IMR-90 (cell line): ENCODE data around the gene CARD10. TPM values are rescaled to one million over a fixed set of nuclear protein-coding genes. Genes with fewer than 3 reads are reported as not detected.

ENCODE experiments used
- ATAC-seq: fragments of 200-7000 bp; cut with Tn5 transposase; 2 replicates; pipeline ENCODE4 v1.9.1; 2020; ENCODE audit warnings: low read depth, mild to moderate bottlenecking, moderate library complexity
- BruUV-seq: library from RNA; stranded (reverse); fragments of 400-500 nt; replicated peaks from 2 replicates; lab custom pipeline; 2021; lab: Mats Ljungman, UMichigan
- CTCF ChIA-PET: fragments of 300-600 bp; formaldehyde crosslinking; extraction: SDS; loops from one replicate; lab custom pipeline; 2021; ENCODE audit warnings: antibody characterized with exemption; lab: Yijun Ruan, JAX
- POLR2A ChIA-PET: fragments of 300-600 bp; sonication (Branson Sonifier 250); formaldehyde crosslinking; loops from one replicate; lab custom pipeline; 2022; ENCODE audit warnings: antibody characterized with exemption; ENCODE audit not compliant: unreplicated experiment; lab: Charles Lee
- DNase-seq: peaks from one replicate; pipeline ENCODE4 v3.0.0; 2013
- H2AFZ ChIP-seq: replicated peaks from 2 replicates; pipeline ENCODE3; 2013; ENCODE audit warnings: low read length, mild to moderate bottlenecking; ENCODE audit not compliant: poor library complexity
- H2AK5ac ChIP-seq: 2 replicates; pipeline ENCODE4 v1.6.1; 2013; ENCODE audit warnings: low read depth, low read length, inconsistent platforms
- H2AK9ac ChIP-seq: replicated peaks from 2 replicates; pipeline ENCODE3; 2013; ENCODE audit warnings: mild to moderate bottlenecking, low read depth, low read length, moderate library complexity; ENCODE audit not compliant: poor library complexity
- H2BK120ac ChIP-seq: 2 replicates; pipeline ENCODE4 v1.6.1; 2013; ENCODE audit warnings: low read depth, low read length, inconsistent platforms
- H2BK15ac ChIP-seq: 3 replicates; pipeline ENCODE4 v1.6.1; 2013; ENCODE audit warnings: low read depth, low read length, inconsistent platforms
- H2BK20ac ChIP-seq: 2 replicates; pipeline ENCODE4 v1.6.1; 2013; ENCODE audit warnings: low read depth, mild to moderate bottlenecking, inconsistent platforms, low read length, moderate library complexity
- H2BK5ac ChIP-seq: 2 replicates; pipeline ENCODE4 v1.6.1; 2013; ENCODE audit warnings: mild to moderate bottlenecking, low read depth, low read length, inconsistent platforms; ENCODE audit not compliant: poor library complexity, severe bottlenecking
- H3K14ac ChIP-seq: replicated peaks from 2 replicates; pipeline ENCODE4 v1.6.1; 2013; ENCODE audit warnings: low read depth, low read length, inconsistent platforms
- H3K18ac ChIP-seq: 2 replicates; pipeline ENCODE4 v1.6.1; 2013; ENCODE audit warnings: low read depth, low read length, control low read depth
- H3K23ac ChIP-seq: 2 replicates; pipeline ENCODE4 v1.6.1; 2013; ENCODE audit warnings: low read depth, low read length, inconsistent platforms
- H3K27ac ChIP-seq: 2 replicates; pipeline ENCODE4 v1.5.1; 2013; ENCODE audit warnings: mild to moderate bottlenecking, control low read depth, low read length; ENCODE audit not compliant: insufficient read depth
- H3K27me3 ChIP-seq: 2 replicates; pipeline ENCODE4 v1.6.1; 2013; ENCODE audit warnings: low read length; ENCODE audit not compliant: control insufficient read depth, insufficient read depth
- H3K36me3 ChIP-seq: 2 replicates; pipeline ENCODE4 v1.6.1; 2013; ENCODE audit warnings: low read length, mixed read lengths; ENCODE audit not compliant: control insufficient read depth, insufficient read depth
- H3K4ac ChIP-seq: 2 replicates; pipeline ENCODE4 v1.6.1; 2013; ENCODE audit warnings: low read depth, low read length, inconsistent platforms
- H3K4me1 ChIP-seq: 2 replicates; pipeline ENCODE4 v1.6.1; 2013; ENCODE audit warnings: low read length, mixed read lengths; ENCODE audit not compliant: control insufficient read depth, insufficient read depth
- H3K4me2 ChIP-seq: 2 replicates; pipeline ENCODE4 v1.6.1; 2013; ENCODE audit warnings: low read depth, mild to moderate bottlenecking, control low read depth, low read length, moderate library complexity
- H3K4me3 ChIP-seq: 2 replicates; pipeline ENCODE4 v1.5.1; 2013; ENCODE audit warnings: low read depth, mild to moderate bottlenecking, control low read depth, low read length, moderate library complexity; ENCODE audit not compliant: insufficient read depth
- H3K56ac ChIP-seq: 2 replicates; pipeline ENCODE4 v1.6.1; 2013; ENCODE audit warnings: low read length, inconsistent platforms; ENCODE audit not compliant: insufficient read depth; ENCODE audit errors: extremely low read depth
- H3K79me1 ChIP-seq, 2 experiments: 2 replicates each; pipeline ENCODE4 v1.6.1; 2013; ENCODE audit warnings: low read length in 2 of 2, inconsistent platforms in 1 of 2, low read depth in 1 of 2
- H3K9ac ChIP-seq: 2 replicates; pipeline ENCODE4 v1.6.1; 2013; ENCODE audit warnings: low read depth, low read length, control low read depth
- H3K9me1 ChIP-seq: 2 replicates; pipeline ENCODE4 v1.6.1; 2013; ENCODE audit warnings: low read length, inconsistent platforms; ENCODE audit not compliant: insufficient read depth
- H3K9me3 ChIP-seq: 2 replicates; pipeline ENCODE4 v1.6.1; 2013; ENCODE audit warnings: low read length; ENCODE audit not compliant: control insufficient read depth, insufficient read depth
- H4K20me1 ChIP-seq: 2 replicates; pipeline ENCODE4 v1.6.1; 2013; ENCODE audit warnings: low read length, inconsistent platforms; ENCODE audit not compliant: insufficient read depth
- H4K5ac ChIP-seq: 2 replicates; pipeline ENCODE4 v1.6.1; 2013; ENCODE audit warnings: mild to moderate bottlenecking, low read depth, low read length, control low read depth
- H4K8ac ChIP-seq, 2 experiments: 2 replicates each; pipeline ENCODE4 v1.6.1; 2013; ENCODE audit warnings: low read depth in 2 of 2, low read length in 2 of 2, control low read depth in 1 of 2, inconsistent platforms in 1 of 2
- H4K91ac ChIP-seq: 2 replicates; pipeline ENCODE4 v1.6.1; 2013; ENCODE audit warnings: low read depth, low read length, inconsistent platforms; ENCODE audit not compliant: insufficient read depth
- FOS ChIP-seq: fragments of 150-350 bp; IDR thresholded peaks from 2 replicates; pipeline ENCODE4 v1.6.1; 2016; ENCODE audit warnings: low read depth, low read length
- MAZ ChIP-seq: IDR thresholded peaks from 2 replicates; pipeline ENCODE4 v1.6.1; 2012; ENCODE audit warnings: low read depth, mild to moderate bottlenecking, low read length, improper control_type of control experiment, moderate library complexity, borderline replicate concordance
- MXI1 ChIP-seq: IDR thresholded peaks from 2 replicates; pipeline ENCODE4 v1.6.1; 2012; ENCODE audit warnings: low read depth, mild to moderate bottlenecking, low read length, moderate library complexity, borderline replicate concordance
- POLR2A ChIP-seq: IDR thresholded peaks from 2 replicates; pipeline ENCODE4 v1.6.1; 2012; ENCODE audit warnings: mild to moderate bottlenecking, low read depth, low read length
- RFX5 ChIP-seq: IDR thresholded peaks from 2 replicates; pipeline ENCODE4 v1.8.0; 2012; ENCODE audit warnings: low read depth, mild to moderate bottlenecking, low read length, moderate library complexity
- SMC3 ChIP-seq: fragments of 150-350 bp; IDR thresholded peaks from 2 replicates; pipeline ENCODE4 v1.6.1; 2016; ENCODE audit warnings: low read depth, mild to moderate bottlenecking, antibody characterized with exemption, low read length, moderate library complexity
- WGBS, 2 experiments: methylation state at CpG; one replicate each; pipeline versions ENCODE4 v1.1.5 to v1.1.7; 2013; ENCODE audit warnings: missing lambda C conversion rate in 2 of 2; ENCODE audit not compliant: insufficient read length in 1 of 2; ENCODE audit errors: extremely low coverage in 2 of 2; 5-methylcytosine and 5-hydroxymethylcytosine counted together
- dilution Hi-C: fragments of 300-500 bp; cut with HindIII; formaldehyde crosslinking; loops from one replicate; pipeline ENCODE4 v1.14.3; 2018; ENCODE audit warnings: low sequenced_read_pairs; ENCODE audit not compliant: unreplicated experiment
- in situ Hi-C: fragments of 300-500 bp; cut with MboI; formaldehyde crosslinking; loops from 3 replicates; pipeline ENCODE4 v1.14.3; 2019; ENCODE audit warnings: low sequenced_read_pairs, inconsistent platforms, mixed read lengths
- intact Hi-C: fragments of 100-400 bp; cut with micrococcal nuclease; formaldehyde crosslinking; loops from 2 replicates; pipeline ENCODE4 v1.10.0; 2022
- polyA plus RNA-seq, 3 experiments: library from polyadenylated mRNA; depleted of rRNA; stranded (reverse); fragments of >200 nt; gene quantifications; 2 replicates each; pipeline ENCODE4 v1.2.3, GENCODE V29; 2012; ENCODE audit warnings: low replicate concordance in 1 of 3
- total RNA-seq: library from RNA; depleted of rRNA; stranded (reverse); fragments of >200 nt; gene quantifications from 2 replicates; pipeline ENCODE4 v1.2.3, GENCODE V29; 2012

The CARD10 gene
- total and polyA plus RNA-seq, 2 of the 4 experiments (the other 2 are of a cell fraction): 6.1 to 18.4 TPM

DNA sequence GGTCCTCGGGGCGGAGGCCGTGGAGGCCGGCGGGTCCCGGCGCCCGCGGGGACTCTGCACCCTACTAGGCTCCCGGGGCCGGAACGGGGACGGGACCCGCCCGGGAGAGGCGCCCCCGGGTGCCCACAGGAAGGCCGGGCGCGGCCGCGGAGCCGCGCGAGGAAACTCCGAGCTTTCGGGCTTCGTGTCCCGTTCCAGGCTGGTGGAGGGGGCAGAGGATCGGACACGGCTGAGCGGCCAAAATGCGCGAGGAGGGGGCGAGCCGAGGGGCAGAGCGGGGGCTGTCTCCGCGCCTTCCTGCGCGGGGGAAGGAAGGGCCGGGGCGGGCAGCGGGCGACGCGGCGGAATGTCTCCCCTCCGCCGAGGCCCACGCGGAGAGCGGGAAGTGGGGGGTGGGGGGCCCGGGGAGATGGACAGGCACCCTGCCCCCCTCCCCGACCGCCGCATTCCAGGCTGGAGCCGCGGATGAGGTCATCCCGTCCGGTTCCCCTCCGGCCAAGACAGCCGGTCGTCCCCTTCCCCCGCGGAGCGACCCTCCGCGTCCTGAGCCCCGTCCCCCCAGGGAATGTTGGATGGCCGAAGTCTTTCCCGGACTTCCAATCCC is 41.5 kb upstream of the CARD10 start:
- H2AFZ ChIP-seq: peak overlapping the region; percentile 86
- H4K5ac ChIP-seq: peak overlapping the region; percentile 52
- H3K56ac ChIP-seq: peak overlapping the region; percentile 95
- peak overlapping the region; percentile 99 for H2AK9ac ChIP-seq
- 1% methylated on average over 42 of the region's 72 CpGs; no CpG with 5 or more reads in 1 of the 2 experiments for WGBS, 2 experiments
- peak overlapping the region; percentile 87 for H3K18ac ChIP-seq
- no peaks in the 10 kb centered on the region for H3K27me3 ChIP-seq
- peak overlapping the region; percentile 98 for H3K9ac ChIP-seq
- peaks cover 29% of the 10 kb centered on the region for H3K4me1 ChIP-seq
- H3K4me2 ChIP-seq: peak overlapping the region; percentile 82
- peak overlapping the region; percentile 85 to 90 for H4K8ac ChIP-seq
- peak overlapping the region; percentile 95 for H3K4ac ChIP-seq
- intact Hi-C loops: loop anchor here (1.0 kb wide), 1 partner anchor 14 kb away; no protein-coding TSS in a partner anchor
- H2BK5ac ChIP-seq: peak overlapping the region; percentile 99
- H3K23ac ChIP-seq: peak overlapping the region; percentile 90
- in situ Hi-C loops: no loop called here
- H3K14ac ChIP-seq: peak overlapping the region; percentile 93
- H4K91ac ChIP-seq: peak overlapping the region; percentile 90
- ATAC-seq (peak; percentile 25), DNase-seq (peak; percentile 53)
- peak overlapping the region; percentile 100 for H3K27ac ChIP-seq
- no TSS peak for BruUV-seq
- TF ChIP-seq MAZ: peak; percentile 73
- 0 out of 2 replicates have a peak, but pooled peaks have one; percentile 20 for TF ChIP-seq MXI1
- TF ChIP-seq RFX5: no peak
- TF ChIP-seq POLR2A: peak; percentile 31; the same call in 1 of the 2 replicates
- TF ChIP-seq FOS: 0 out of 2 replicates have a peak, but pooled peaks have one; percentile 7
- no peak for TF ChIP-seq SMC3
- no peaks in the 10 kb centered on the region for H3K9me3 ChIP-seq
- H3K4me3 ChIP-seq: peak overlapping the region; percentile 82
- H2BK20ac ChIP-seq: no peak overlapping the region
- peaks cover 21% of the 10 kb centered on the region for H3K9me1 ChIP-seq
- H4K20me1 ChIP-seq: peaks cover 47% of the 10 kb centered on the region
- H2BK15ac ChIP-seq: peak overlapping the region; percentile 43; the same call in 1 of the 3 replicates
- dilution Hi-C loops: no loop called here
- CTCF ChIA-PET: interaction anchor here (1.1 to 1.4 kb wide), 2 partner anchors 15 to 27 kb away, joined by 3 to 4 read pairs; no protein-coding TSS in a partner anchor
- H3K79me1 ChIP-seq: peaks cover 4 to 46% of the 10 kb centered on the region in 2 experiments; a peak in 2 of 4 replicates
- H2AK5ac ChIP-seq: peak overlapping the region; percentile 98
- H2BK120ac ChIP-seq: peak overlapping the region; percentile 89
- H3K36me3 ChIP-seq: peaks cover 9% of the 10 kb centered on the region
- POLR2A ChIA-PET: interaction anchor here (0.6 to 2.1 kb wide), 2 partner anchors 11 to 187 kb away, joined by 4 read pairs; no protein-coding TSS in a partner anchor
